Lung (tissue), 12 donors: Measurements from ENCODE around the gene SORD. TPM values are rescaled to one million over a fixed set of nuclear protein-coding genes. Genes with fewer than 3 reads are reported as not detected.

Experiments
- ATAC-seq: fragments of 200-7000 bp; cut with Tn5 transposase; one replicate; pipeline ENCODE4 v1.9.1; 2020; ENCODE audit warnings: moderate number of reproducible peaks; ENCODE audit not compliant: insufficient read depth, low FRiP score
- DNase-seq, 3 donors: peaks; one replicate each; pipeline ENCODE4 v3.0.0-alpha.2; 2013 to 2017
- H3K27ac ChIP-seq, 2 donors: one replicate each; pipeline ENCODE4 v1.5.1; 2013; ENCODE audit warnings: mild to moderate bottlenecking in 2 of 2, moderate library complexity in 2 of 2, control low read depth in 1 of 2, inconsistent platforms in 1 of 2, low read depth in 1 of 2, low read length in 1 of 2
- H3K27me3 ChIP-seq, 3 donors: one replicate each; pipeline ENCODE4 v1.5.1; 2013; ENCODE audit warnings: low read length in 2 of 3; ENCODE audit not compliant: control insufficient read depth in 3 of 3, insufficient read depth in 3 of 3
- H3K36me3 ChIP-seq, 4 donors: one replicate each; pipeline ENCODE4 v1.5.1; 2013; ENCODE audit warnings: low read length in 4 of 4, mild to moderate bottlenecking in 1 of 4, moderate library complexity in 1 of 4; ENCODE audit not compliant: control insufficient read depth in 4 of 4, insufficient read depth in 4 of 4
- H3K4me1 ChIP-seq, 5 donors: one replicate each; pipeline ENCODE4 v1.5.1; 2013; ENCODE audit warnings: low read length in 5 of 5, mild to moderate bottlenecking in 2 of 5, moderate library complexity in 1 of 5; ENCODE audit not compliant: control insufficient read depth in 5 of 5, insufficient read depth in 5 of 5
- H3K4me3 ChIP-seq: one replicate; pipeline ENCODE4 v1.5.1; 2013; ENCODE audit warnings: mild to moderate bottlenecking, control low read depth, moderate library complexity
- H3K9ac ChIP-seq, 2 donors: one replicate each; pipeline ENCODE4 v1.5.1; 2013; ENCODE audit warnings: low read length in 2 of 2, control low read depth in 1 of 2; ENCODE audit not compliant: insufficient read depth in 1 of 2
- H3K9me3 ChIP-seq, 4 donors: one replicate each; pipeline ENCODE4 v1.5.1; 2013; ENCODE audit warnings: low read length in 3 of 4, mild to moderate bottlenecking in 1 of 4, moderate library complexity in 1 of 4; ENCODE audit not compliant: control insufficient read depth in 4 of 4, insufficient read depth in 3 of 4
- WGBS, 2 donors: extraction: QIAGEN DNeasy Blood & Tissue Kit; methylation state at CpG; one replicate each; pipeline ENCODE4 v1.1.7; 2013; 5-methylcytosine and 5-hydroxymethylcytosine counted together
- polyA plus RNA-seq, 2 donors: library from polyadenylated mRNA; stranded (reverse); fragments of 200-250 nt; gene quantifications; one replicate each; pipeline ENCODE4 v1.2.1, GENCODE V29; 2013
- total RNA-seq, 2 donors: library from RNA; depleted of rRNA in 1 of 2; stranded (reverse); fragments of >200 nt in 1 of 2; gene quantifications; one replicate each; pipeline ENCODE4 v1.2.1, GENCODE V29; 2014 to 2021
- TF ChIP-seq, protein P1 (sequence below): IDR thresholded peaks from 2 replicates; pipeline ENCODE4 v1.5.1; 2012; ENCODE audit warnings: mild to moderate bottlenecking; ENCODE audit errors: control extremely low read depth, extremely low read depth
- donor health status: control.
- donor health status: control.
- donor health status: Bipolar disorder and iron deficiency.
- donor health status: healthy.
- donor health status: DM: yes; HTN: yes; CAD: no.

The SORD gene
- total and polyA plus RNA-seq, 4 donors = 3.5 to 18.2 (median 16.4) TPM

DNA sequence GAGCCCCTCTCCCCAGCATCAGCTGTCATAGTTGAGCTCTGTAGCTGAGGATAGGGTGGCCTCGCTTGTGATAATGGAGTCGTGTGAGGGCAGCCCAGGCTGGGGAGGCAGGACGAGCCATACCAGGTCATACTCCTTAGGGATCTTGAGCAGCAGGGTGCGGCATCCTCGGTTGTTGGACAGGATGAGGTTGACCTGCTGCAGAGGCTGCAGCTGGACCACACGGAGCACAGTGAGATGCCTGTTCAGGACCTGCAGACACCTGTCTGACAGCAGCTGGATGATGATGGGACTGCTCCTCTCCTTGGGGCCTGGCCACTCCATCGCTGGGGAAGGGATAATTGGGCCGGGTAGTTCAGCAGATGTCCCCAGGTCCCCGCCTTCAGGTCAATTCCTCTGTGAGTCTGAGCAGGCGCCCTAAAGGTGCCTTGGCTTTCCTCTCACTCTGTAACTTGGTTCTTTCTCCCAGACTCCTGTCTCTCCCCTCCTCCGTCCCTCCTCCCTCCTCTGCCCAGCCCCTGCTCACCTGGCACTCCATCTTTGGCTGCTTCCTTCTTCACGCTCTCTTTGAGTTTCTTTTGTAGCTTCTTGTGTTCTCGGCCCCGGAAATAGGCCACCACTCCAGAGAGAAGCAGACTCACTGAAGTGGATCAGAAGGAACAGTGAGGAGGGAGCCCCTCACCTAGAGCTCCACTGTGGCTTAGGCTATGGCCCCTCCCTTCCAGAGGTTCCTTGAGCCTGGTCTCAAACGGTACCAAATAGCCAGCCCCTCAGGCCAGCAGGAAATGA is 83.2 kb downstream of the SORD start:
- WGBS, 2 donors = 73 to 78% methylated on average over 15 of the region's 15 CpGs
- Histone ChIP-seq H3K36me3 (peaks cover 0 to 2% (median 0%) of the 10 kb centered on the region in 4 donors), H3K9me3 (no peaks in the 10 kb centered on the region), H3K9ac (no peak overlapping the region), H3K4me3 (no peak overlapping the region), H3K4me1 (no peaks in the 10 kb centered on the region), H3K27ac (no peak overlapping the region), H3K27me3 (peaks cover 0 to 30% (median 18%) of the 10 kb centered on the region in 3 donors)
- ATAC-seq = no peak
- TF ChIP-seq, protein P1, sequence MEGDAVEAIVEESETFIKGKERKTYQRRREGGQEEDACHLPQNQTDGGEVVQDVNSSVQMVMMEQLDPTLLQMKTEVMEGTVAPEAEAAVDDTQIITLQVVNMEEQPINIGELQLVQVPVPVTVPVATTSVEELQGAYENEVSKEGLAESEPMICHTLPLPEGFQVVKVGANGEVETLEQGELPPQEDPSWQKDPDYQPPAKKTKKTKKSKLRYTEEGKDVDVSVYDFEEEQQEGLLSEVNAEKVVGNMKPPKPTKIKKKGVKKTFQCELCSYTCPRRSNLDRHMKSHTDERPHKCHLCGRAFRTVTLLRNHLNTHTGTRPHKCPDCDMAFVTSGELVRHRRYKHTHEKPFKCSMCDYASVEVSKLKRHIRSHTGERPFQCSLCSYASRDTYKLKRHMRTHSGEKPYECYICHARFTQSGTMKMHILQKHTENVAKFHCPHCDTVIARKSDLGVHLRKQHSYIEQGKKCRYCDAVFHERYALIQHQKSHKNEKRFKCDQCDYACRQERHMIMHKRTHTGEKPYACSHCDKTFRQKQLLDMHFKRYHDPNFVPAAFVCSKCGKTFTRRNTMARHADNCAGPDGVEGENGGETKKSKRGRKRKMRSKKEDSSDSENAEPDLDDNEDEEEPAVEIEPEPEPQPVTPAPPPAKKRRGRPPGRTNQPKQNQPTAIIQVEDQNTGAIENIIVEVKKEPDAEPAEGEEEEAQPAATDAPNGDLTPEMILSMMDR = no peak
- peak in 1 of 3 donors; percentile 46 for DNase-seq

DNA sequence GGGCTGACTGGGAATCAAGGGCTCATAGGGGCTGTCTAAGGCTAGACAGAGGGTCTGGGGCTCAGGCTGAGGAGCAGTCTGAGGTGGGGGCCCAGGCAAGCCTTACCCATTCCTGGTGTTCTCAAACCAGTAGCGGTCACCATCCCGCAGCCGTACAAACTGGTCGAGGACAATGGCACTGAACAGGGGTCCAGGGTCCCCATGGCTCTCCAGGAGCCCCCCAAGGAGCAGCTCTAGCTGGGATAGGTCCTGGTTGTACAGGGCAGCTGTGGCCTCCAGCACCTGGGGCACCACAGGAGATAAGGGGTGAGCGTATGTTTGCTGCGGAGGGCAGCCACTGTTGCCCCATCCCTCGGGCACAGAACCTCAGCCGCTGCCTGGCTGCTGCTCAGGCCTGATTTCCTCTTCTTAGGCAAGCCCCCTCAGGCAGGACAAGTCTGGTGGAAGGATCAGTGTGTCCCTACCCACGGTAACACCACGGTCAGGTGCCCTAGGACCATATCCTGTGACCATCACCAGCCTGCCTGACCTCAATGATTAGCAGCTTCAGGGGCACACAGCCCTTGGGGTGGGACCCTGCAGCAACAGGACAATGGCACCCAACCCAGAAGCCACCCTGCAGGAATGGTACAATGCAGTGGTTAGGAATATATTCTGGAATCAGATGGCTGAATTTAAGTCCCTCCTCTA is 85.1 kb downstream of the SORD start:
- H3K4me3 ChIP-seq = no peak overlapping the region
- WGBS, 2 donors = 90 to 91% methylated on average over 10 of the region's 10 CpGs

DNA sequence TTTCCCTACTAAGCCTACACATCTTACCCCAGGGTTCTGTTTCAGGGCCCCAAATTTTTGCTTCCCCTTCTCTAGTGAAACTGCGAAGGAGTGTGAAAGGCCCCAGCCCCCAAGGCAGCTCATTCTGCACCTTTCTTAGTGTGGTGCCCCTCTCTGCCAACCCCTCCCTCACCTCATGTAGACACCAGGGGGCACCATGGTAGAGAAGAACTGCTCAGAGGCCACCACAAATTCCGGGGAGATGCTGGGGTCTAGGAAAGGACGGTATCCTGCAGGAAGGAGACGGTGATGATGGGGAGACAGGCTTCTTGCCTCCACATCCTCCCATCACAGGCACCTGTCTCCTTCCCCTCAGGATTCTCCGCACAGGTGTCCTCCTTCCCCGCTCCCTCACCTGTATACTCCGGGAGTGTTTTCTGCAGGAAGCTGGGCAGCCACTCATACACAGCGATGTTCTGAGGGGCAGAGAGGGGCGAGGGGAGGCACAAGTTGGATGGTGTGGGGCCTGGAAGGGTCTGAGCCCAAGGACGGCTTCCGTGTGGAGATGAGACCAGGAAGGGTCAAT is 87.3 kb downstream of the SORD start:
- Histone ChIP-seq H3K4me3 (no peak overlapping the region), H3K27ac (no peak overlapping the region), H3K36me3 (peaks cover 0 to 2% (median 0%) of the 10 kb centered on the region in 4 donors), H3K4me1 (peaks cover 0 to 10% (median 0%) of the 10 kb centered on the region in 5 donors), H3K9me3 (peaks cover 0 to 7% (median 0%) of the 10 kb centered on the region in 4 donors), H3K9ac (no peak overlapping the region), H3K27me3 (peaks cover 10 to 68% (median 49%) of the 10 kb centered on the region in 3 donors)
- WGBS, 2 donors = 35 to 47% methylated on average over 10 to 11 of the region's 11 CpGs
- DNase-seq (no peak), ATAC-seq (no peak)
- TF ChIP-seq, protein P1 = no peak

More for the DNA sequence above, 85.1 kb downstream of the SORD start:
- peaks cover 10 to 45% (median 27%) of the 10 kb centered on the region in 3 donors for H3K27me3 ChIP-seq
- H3K4me1 ChIP-seq = peaks cover 0 to 7% (median 0%) of the 10 kb centered on the region in 5 donors
- peaks cover 0 to under 1% (median 0%) of the 10 kb centered on the region in 4 donors for H3K9me3 ChIP-seq
- no peak overlapping the region for H3K9ac ChIP-seq
- no peak overlapping the region for H3K27ac ChIP-seq
- peaks cover 0 to 2% (median 0%) of the 10 kb centered on the region in 4 donors for H3K36me3 ChIP-seq
- DNase-seq (no peak), ATAC-seq (no peak)
- TF ChIP-seq, protein P1 = no peak
